OCI-M1 (cell line): Measurements from ENCODE around the gene SUDS3.

Source experiments
- DNase-seq: peaks from one replicate; lab custom pipeline; 2025; lab: John Stamatoyannopoulos, UW

Gene SUDS3

GRCh38 chr12:118357257-118358007 lies 18.9 kb upstream of the SUDS3 start:
- DNase-seq: peak; percentile 91

- DNase-seq: no peak
Measured at GRCh38 chr12:118358008-118358359, 18.4 kb upstream of the SUDS3 start.

- peak; percentile 71 for DNase-seq
Measured at GRCh38 chr12:118358612-118359540, 17.5 kb upstream of the SUDS3 start.

GRCh38 chr12:118359541-118359915 lies 16.8 kb upstream of the SUDS3 start:
- peak; percentile 54 for DNase-seq

GRCh38 chr12:118361092-118361404 lies 15.3 kb upstream of the SUDS3 start:
- no peak for DNase-seq

- no peak for DNase-seq
Measured at GRCh38 chr12:118361889-118362288, 14.5 kb upstream of the SUDS3 start.

GRCh38 chr12:118368821-118369220 lies 7.5 kb upstream of the SUDS3 start:
- no peak for DNase-seq

- DNase-seq: no peak
Measured at GRCh38 chr12:118370601-118371000, 5.8 kb upstream of the SUDS3 start.

- DNase-seq: peak; percentile 36
Measured at GRCh38 chr12:118371321-118372282, 4.8 kb upstream of the SUDS3 start.

GRCh38 chr12:118372541-118373495 lies 3.5 kb upstream of the SUDS3 start, which contains the start of gene TAOK3:
TAOK3 (minus strand) TSS chr12:118372907; CDS start chr12:118255567, 117,340 bp downstream.
- DNase-seq: peak; percentile 98

GRCh38 chr12:118373616-118374015 lies 2.7 kb upstream of the SUDS3 start:
- peak; percentile 44 for DNase-seq

GRCh38 chr12:118374126-118374725 lies 2.1 kb upstream of the SUDS3 start:
- no peak for DNase-seq

- no peak for DNase-seq
Measured at GRCh38 chr12:118374909-118375308, 1.4 kb upstream of the SUDS3 start.

- no peak for DNase-seq
Measured at GRCh38 chr12:118375348-118375747, 1.0 kb upstream of the SUDS3 start.

GRCh38 chr12:118377021-118377883 lies 897 bp downstream of the SUDS3 start:
- peak; percentile 54 for DNase-seq

- DNase-seq: peak; percentile 86
Measured at GRCh38 chr12:118377884-118378470, 1.6 kb downstream of the SUDS3 start.

- DNase-seq: no peak
Measured at GRCh38 chr12:118391424-118391823, 15.1 kb downstream of the SUDS3 start.

- DNase-seq: no peak
Measured at GRCh38 chr12:118391836-118392235, 15.5 kb downstream of the SUDS3 start.
